ENCODE measurements around the gene PBX4. TPM values are rescaled to one million over a fixed set of nuclear protein-coding genes. Genes with fewer than 3 reads are reported as not detected.

Gene PBX4
- total RNA-seq, 2 experiments from 2014 or later: 5.0 to 6.7 TPM

DNA sequence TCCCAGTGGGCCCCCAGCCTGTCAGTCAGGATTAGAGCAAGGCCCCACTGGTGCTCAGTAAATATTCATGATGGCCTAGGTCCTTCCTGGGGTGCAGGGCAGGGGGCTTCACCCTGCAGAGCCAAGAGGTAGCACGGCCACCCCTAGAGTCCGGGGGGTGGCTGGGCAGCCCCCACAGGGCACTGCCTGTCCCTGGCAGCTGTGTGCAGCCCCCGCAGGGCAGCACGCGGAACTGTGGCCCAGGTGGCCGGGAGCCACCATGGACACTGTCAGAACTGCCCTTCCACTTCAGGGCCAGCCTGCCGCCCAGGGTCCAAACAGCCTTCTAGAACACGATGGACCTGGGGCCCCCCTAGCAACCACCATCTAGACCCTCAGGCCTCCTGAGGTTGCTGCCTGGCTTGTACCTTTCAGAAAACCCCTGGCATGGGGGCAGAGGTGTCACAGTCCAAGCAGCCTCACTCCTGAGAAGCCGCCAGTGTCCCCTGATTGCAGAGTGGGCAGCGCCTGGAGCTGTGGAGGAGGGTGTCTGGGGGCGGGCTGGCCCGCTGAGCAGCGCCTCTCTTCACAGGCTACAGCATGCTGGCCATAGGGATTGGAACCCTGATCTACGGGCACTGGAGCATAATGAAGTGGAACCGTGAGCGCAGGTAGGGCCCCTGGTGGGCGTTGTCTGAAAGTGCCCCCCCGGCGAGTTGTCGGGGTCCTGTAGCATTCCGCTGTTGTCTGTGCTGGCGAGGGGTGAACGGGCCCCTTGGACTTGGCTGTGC, 92.7 kb downstream of the PBX4 start:
- Histone ChIP-seq H3K9me2 (ENCODE audit: insufficient read depth, low read length) (no peaks in the 10 kb centered on the region), H3K4me3 (ENCODE audit: low read depth, low read length, poor library complexity, severe bottlenecking) (peak overlapping the region; percentile 65), H3K4me1 (ENCODE audit: insufficient read depth, low read length, poor library complexity, severe bottlenecking) (peaks cover 59% of the 10 kb centered on the region), H2AFZ (ENCODE audit: low read length) (no peak overlapping the region), H3K27ac (ENCODE audit: low read depth, low read length, poor library complexity, severe bottlenecking) (peak overlapping the region; percentile 74), H4K20me1 (ENCODE audit: insufficient read depth, low read length) (no peaks in the 10 kb centered on the region), H3K79me2 (ENCODE audit: insufficient read depth, low read depth, low read length) (peaks cover 50% of the 10 kb centered on the region), H3K4me2 (ENCODE audit: low read length) (peak overlapping the region; percentile 100), H3K36me3 (ENCODE audit: insufficient read depth, low read length) (peaks cover 53% of the 10 kb centered on the region), H3K9me3 (ENCODE audit: low read length) (no peaks in the 10 kb centered on the region)
- TF ChIP-seq EZH2phosphoT487 (IDR thresholded peaks at IDR 0.05; ENCODE audit: borderline replicate concordance, low read depth, low read length): no peak
- TF ChIP-seq, protein P1, sequence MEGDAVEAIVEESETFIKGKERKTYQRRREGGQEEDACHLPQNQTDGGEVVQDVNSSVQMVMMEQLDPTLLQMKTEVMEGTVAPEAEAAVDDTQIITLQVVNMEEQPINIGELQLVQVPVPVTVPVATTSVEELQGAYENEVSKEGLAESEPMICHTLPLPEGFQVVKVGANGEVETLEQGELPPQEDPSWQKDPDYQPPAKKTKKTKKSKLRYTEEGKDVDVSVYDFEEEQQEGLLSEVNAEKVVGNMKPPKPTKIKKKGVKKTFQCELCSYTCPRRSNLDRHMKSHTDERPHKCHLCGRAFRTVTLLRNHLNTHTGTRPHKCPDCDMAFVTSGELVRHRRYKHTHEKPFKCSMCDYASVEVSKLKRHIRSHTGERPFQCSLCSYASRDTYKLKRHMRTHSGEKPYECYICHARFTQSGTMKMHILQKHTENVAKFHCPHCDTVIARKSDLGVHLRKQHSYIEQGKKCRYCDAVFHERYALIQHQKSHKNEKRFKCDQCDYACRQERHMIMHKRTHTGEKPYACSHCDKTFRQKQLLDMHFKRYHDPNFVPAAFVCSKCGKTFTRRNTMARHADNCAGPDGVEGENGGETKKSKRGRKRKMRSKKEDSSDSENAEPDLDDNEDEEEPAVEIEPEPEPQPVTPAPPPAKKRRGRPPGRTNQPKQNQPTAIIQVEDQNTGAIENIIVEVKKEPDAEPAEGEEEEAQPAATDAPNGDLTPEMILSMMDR (conservative IDR thresholded peaks at IDR 0.05; ENCODE audit: low read length): peak; percentile 50
- intact Hi-C loops (cut with micrococcal nuclease; ENCODE audit: unreplicated experiment): no loop called here
- no TSS peak for BruUV-seq (replicated peaks)
- peak; percentile 45 for DNase-seq (ENCODE audit: low spot score)
- POLR2A ChIA-PET: interaction anchor here (0.7 to 2.0 kb wide), 2 partner anchors 10 to 580 kb away, joined by 3 to 7 read pairs; partner anchors contain the start of genes NDUFA13 and TSSK6
- CTCF ChIA-PET (ENCODE audit: unreplicated experiment): no interaction called here

DNA sequence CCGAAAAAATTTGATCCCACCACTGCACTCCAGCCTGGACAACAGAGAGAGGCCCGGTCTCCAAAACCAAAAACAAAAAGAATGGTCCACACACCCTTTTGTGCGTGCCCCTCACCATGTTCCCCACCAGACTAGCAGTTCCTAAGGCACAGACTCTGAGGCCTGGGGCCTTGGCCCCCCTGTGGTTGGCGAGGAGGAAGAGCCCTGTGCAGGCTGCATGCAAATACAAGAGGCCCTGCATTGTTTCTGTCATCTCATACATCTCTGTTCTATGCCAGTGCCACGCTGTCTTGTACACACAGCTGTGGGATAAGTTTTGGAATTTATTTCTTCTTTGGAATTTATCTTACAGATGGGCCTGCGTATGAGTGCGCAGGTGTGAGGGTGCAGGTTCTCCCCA, 94.4 kb downstream of the PBX4 start:
- H3K9me2 ChIP-seq (ENCODE audit: insufficient read depth, low read length): no peaks in the 10 kb centered on the region
- intact Hi-C loops (cut with micrococcal nuclease; ENCODE audit: unreplicated experiment): loop anchor here (1.0 kb wide), 1 partner anchor 8 kb away; the partner anchor contains the start of gene NDUFA13
- TF ChIP-seq, protein P1 (conservative IDR thresholded peaks at IDR 0.05; ENCODE audit: low read length): peak; percentile 57
- no peak for TF ChIP-seq EZH2phosphoT487 (IDR thresholded peaks at IDR 0.05; ENCODE audit: borderline replicate concordance, low read depth, low read length)
- H3K4me3 ChIP-seq (ENCODE audit: low read depth, low read length, poor library complexity, severe bottlenecking): peak overlapping the region; percentile 65
- BruUV-seq (replicated peaks): no TSS peak
- no peaks in the 10 kb centered on the region for H4K20me1 ChIP-seq (ENCODE audit: insufficient read depth, low read length)
- no peaks in the 10 kb centered on the region for H3K9me3 ChIP-seq (ENCODE audit: low read length)
- H3K79me2 ChIP-seq (ENCODE audit: insufficient read depth, low read depth, low read length): peaks cover 68% of the 10 kb centered on the region
- H3K36me3 ChIP-seq (ENCODE audit: insufficient read depth, low read length): peaks cover 62% of the 10 kb centered on the region
- H3K4me1 ChIP-seq (ENCODE audit: insufficient read depth, low read length, poor library complexity, severe bottlenecking): peaks cover 67% of the 10 kb centered on the region
- DNase-seq (ENCODE audit: low spot score): peak; percentile 84
- H2AFZ ChIP-seq (ENCODE audit: low read length): no peak overlapping the region
- H3K27ac ChIP-seq (ENCODE audit: low read depth, low read length, poor library complexity, severe bottlenecking): peak overlapping the region; percentile 74
- peak overlapping the region; percentile 100 for H3K4me2 ChIP-seq (ENCODE audit: low read length)
- ChIA-PET CTCF (ENCODE audit: unreplicated experiment) (no interaction called here), POLR2A (interaction anchor here (1.2 to 2.0 kb wide), 2 partner anchors 8 to 12 kb away, joined by 4 to 7 read pairs; partner anchors contain the start of genes NDUFA13 and TSSK6)

DNA sequence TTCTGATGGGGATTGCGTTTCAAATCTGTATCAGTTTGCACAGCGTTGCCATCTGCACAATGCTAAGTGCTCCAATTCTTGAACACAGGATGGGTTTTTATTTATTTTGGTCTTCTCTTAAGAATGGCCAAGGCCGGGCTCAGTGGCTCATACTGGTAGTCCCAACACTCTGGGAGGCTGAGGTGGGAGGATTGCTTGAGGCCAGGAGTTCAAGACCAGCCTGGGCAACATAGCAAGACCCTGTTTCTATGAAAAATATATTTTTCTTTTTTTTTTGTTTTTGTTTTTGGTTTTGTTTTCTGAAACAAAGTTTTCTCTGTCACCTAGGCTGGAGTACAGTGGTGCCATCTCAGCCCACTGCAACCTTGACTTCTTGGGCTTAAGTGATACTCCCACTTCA, 95.3 kb downstream of the PBX4 start:
- ChIA-PET CTCF (ENCODE audit: unreplicated experiment) (no interaction called here), POLR2A (interaction anchor here (1.2 kb wide), 1 partner anchor 11 kb away, joined by 4 read pairs; no protein-coding TSS in a partner anchor)
- TF ChIP-seq EZH2phosphoT487 (IDR thresholded peaks at IDR 0.05; ENCODE audit: borderline replicate concordance, low read depth, low read length): no peak
- TF ChIP-seq, protein P1 (conservative IDR thresholded peaks at IDR 0.05; ENCODE audit: low read length): no peak
- Histone ChIP-seq H3K9me2 (ENCODE audit: insufficient read depth, low read length) (no peaks in the 10 kb centered on the region), H3K9me3 (ENCODE audit: low read length) (no peaks in the 10 kb centered on the region), H3K4me2 (ENCODE audit: low read length) (peak overlapping the region; percentile 100), H3K27ac (ENCODE audit: low read depth, low read length, poor library complexity, severe bottlenecking) (peak overlapping the region; percentile 74), H3K79me2 (ENCODE audit: insufficient read depth, low read depth, low read length) (peaks cover 76% of the 10 kb centered on the region), H2AFZ (ENCODE audit: low read length) (no peak overlapping the region), H3K36me3 (ENCODE audit: insufficient read depth, low read length) (peaks cover 61% of the 10 kb centered on the region), H3K4me1 (ENCODE audit: insufficient read depth, low read length, poor library complexity, severe bottlenecking) (peaks cover 69% of the 10 kb centered on the region), H4K20me1 (ENCODE audit: insufficient read depth, low read length) (no peaks in the 10 kb centered on the region), H3K4me3 (ENCODE audit: low read depth, low read length, poor library complexity, severe bottlenecking) (peak overlapping the region; percentile 65)
- no TSS peak for BruUV-seq (replicated peaks)
- no peak for DNase-seq (ENCODE audit: low spot score)
- intact Hi-C loops (cut with micrococcal nuclease; ENCODE audit: unreplicated experiment): no loop called here
